Activated CD8-positive, alpha-beta memory T cell treated with anti-CD3 and anti-CD28 coated beads, Interleukin-2, amount 50 U/mL, for 1 hour (primary cell): Measurements from ENCODE around the gene NOP14.
"Not testable (repeated sequence)": the region's sequence is repeated elsewhere in the genome, so short reads cannot be mapped to it uniquely, and the experiment has no call there.

ENCODE experiments used
- DNase-seq: peaks from one replicate; pipeline ENCODE4 v3.0.0-alpha.2; 2020; ENCODE audit errors: extremely low read depth

Gene NOP14

GRCh38 chr4:2931512-2932301, 31.5 kb downstream of the NOP14 start:
- DNase-seq = no peak

GRCh38 chr4:2930758-2931511, 32.3 kb downstream of the NOP14 start:
- DNase-seq = no peak

GRCh38 chr4:2930135-2930757, 33.0 kb downstream of the NOP14 start:
- DNase-seq = no peak

GRCh38 chr4:2929469-2929868, 33.7 kb downstream of the NOP14 start:
- DNase-seq = no peak

- DNase-seq = no peak
These were observed 34.7 kb downstream of the NOP14 start for GRCh38 chr4:2928242-2929176.

- no peak for DNase-seq
These were observed 35.5 kb downstream of the NOP14 start for GRCh38 chr4:2927696-2928075.

GRCh38 chr4:2927016-2927695, 36.0 kb downstream of the NOP14 start:
- no peak for DNase-seq

- DNase-seq = no peak
These were observed 37.0 kb downstream of the NOP14 start for GRCh38 chr4:2925931-2926860.

- no peak for DNase-seq
These were observed 37.7 kb downstream of the NOP14 start for GRCh38 chr4:2925496-2925895.

- no peak for DNase-seq
These were observed 38.4 kb downstream of the NOP14 start for GRCh38 chr4:2924765-2925301.

- DNase-seq = no peak
These were observed 38.9 kb downstream of the NOP14 start for GRCh38 chr4:2924286-2924685.

- DNase-seq = no peak
These were observed 39.5 kb downstream of the NOP14 start for GRCh38 chr4:2923668-2924173.

- DNase-seq = no peak
These were observed 40.1 kb downstream of the NOP14 start for GRCh38 chr4:2923141-2923551.

- not testable (repeated sequence) for DNase-seq
These were observed 40.6 kb downstream of the NOP14 start for GRCh38 chr4:2922453-2923101.

- not testable (repeated sequence) for DNase-seq
These were observed 44.5 kb downstream of the NOP14 start for GRCh38 chr4:2918714-2919113.

- DNase-seq = not testable (repeated sequence)
These were observed 44.9 kb downstream of the NOP14 start for GRCh38 chr4:2918300-2918699.

GRCh38 chr4:2916696-2917095, 46.5 kb downstream of the NOP14 start:
- DNase-seq = not testable (repeated sequence)

- DNase-seq = no peak
These were observed 47.4 kb downstream of the NOP14 start for GRCh38 chr4:2915789-2916188.
